Kidney (tissue), 14 donors: ENCODE measurements around the gene ARV1. TPM values are rescaled to one million over a fixed set of nuclear protein-coding genes. Genes with fewer than 3 reads are reported as not detected.

Source experiments
- DNase-seq, 5 donors: peaks; one replicate each; pipeline ENCODE4 v3.0.0-alpha.2; 2013 to 2020
- FAIRE-seq: peaks from 2 replicates; lab custom pipeline; 2012; peaks lifted over from hg19 to GRCh38; lab: Jason Lieb, UNC
- H3K27ac ChIP-seq, 2 donors: one replicate each; pipeline ENCODE4 v1.7.0; 2013; ENCODE audit warnings: low read depth in 2 of 2, low read length in 2 of 2, inconsistent platforms in 1 of 2
- H3K27me3 ChIP-seq: one replicate; pipeline ENCODE4 v1.7.1; 2013; ENCODE audit warnings: low read length, inconsistent platforms; ENCODE audit not compliant: control insufficient read depth, insufficient read depth
- H3K36me3 ChIP-seq, 3 donors: one replicate each; pipeline versions ENCODE4 v1.7.0 to v1.7.1; 2013; ENCODE audit warnings: low read length in 3 of 3, control low read depth in 1 of 3, inconsistent platforms in 1 of 3; ENCODE audit not compliant: insufficient read depth in 3 of 3, control insufficient read depth in 2 of 3
- H3K4me1 ChIP-seq, 3 donors: one replicate each; pipeline versions ENCODE4 v1.7.0 to v1.7.1; 2013; ENCODE audit warnings: low read length in 3 of 3, inconsistent platforms in 1 of 3, low read depth in 1 of 3; ENCODE audit not compliant: control insufficient read depth in 2 of 3, insufficient read depth in 2 of 3
- H3K4me3 ChIP-seq, 3 donors: one replicate each; pipeline versions ENCODE4 v1.7.0 to v1.8.1; 2013; ENCODE audit warnings: low read length in 3 of 3, control low read depth in 1 of 3, inconsistent platforms in 1 of 3
- H3K9ac ChIP-seq, 3 donors: one replicate each; pipeline versions ENCODE4 v1.7.0 to v1.7.1; 2013; ENCODE audit warnings: low read length in 3 of 3, control low read depth in 1 of 3, inconsistent platforms in 1 of 3
- H3K9me3 ChIP-seq, 3 donors: one replicate each; pipeline versions ENCODE4 v1.7.0 to v1.7.1; 2013; ENCODE audit warnings: low read length in 3 of 3, control low read depth in 1 of 3, inconsistent platforms in 1 of 3; ENCODE audit not compliant: control insufficient read depth in 2 of 3, insufficient read depth in 1 of 3
- CTCF ChIP-seq: IDR thresholded peaks from 3 replicates; pipeline ENCODE4 v1.5.1; 2012; ENCODE audit warnings: mild to moderate bottlenecking, moderate library complexity, borderline replicate concordance; ENCODE audit not compliant: insufficient read depth; ENCODE audit errors: extremely low read depth
- intact Hi-C: fragments of 100-400 bp; cut with DNase I; formaldehyde crosslinking; loops from one replicate; pipeline ENCODE4 v1.11.1; 2022
- polyA plus RNA-seq: library from polyadenylated mRNA; stranded (reverse); fragments of 350-450 nt; fragmentation: Illumina TruSeq; extraction: RNeasy Lipid Tissue Mini Kit (QIAGEN cat#74804); gene quantifications from one replicate; pipeline ENCODE4 v1.2.3, GENCODE V29; 2014; ENCODE audit warnings: low read depth, low replicate concordance; ENCODE audit not compliant: insufficient read depth
- total RNA-seq: library from RNA; stranded (reverse); fragmentation: NEBNext Ultra II Directional; extraction: Animal tissue kit (Norgen Biotek cat#: 25700); gene quantifications from one replicate; pipeline ENCODE4 v1.2.1, GENCODE V29; 2021
- donor health status: control.
- donor health status: control.
- donor health status: control.
- donor health status: control.
- donor health status: control.
- donor health status: DM: yes; HTN: yes; CAD: no.
- donor health status: Normal renal cell carcinoma (clear cell type).

ARV1 gene
- total and polyA plus RNA-seq, 2 donors from 2014 or later = 21.1 to 38.5 TPM

DNA sequence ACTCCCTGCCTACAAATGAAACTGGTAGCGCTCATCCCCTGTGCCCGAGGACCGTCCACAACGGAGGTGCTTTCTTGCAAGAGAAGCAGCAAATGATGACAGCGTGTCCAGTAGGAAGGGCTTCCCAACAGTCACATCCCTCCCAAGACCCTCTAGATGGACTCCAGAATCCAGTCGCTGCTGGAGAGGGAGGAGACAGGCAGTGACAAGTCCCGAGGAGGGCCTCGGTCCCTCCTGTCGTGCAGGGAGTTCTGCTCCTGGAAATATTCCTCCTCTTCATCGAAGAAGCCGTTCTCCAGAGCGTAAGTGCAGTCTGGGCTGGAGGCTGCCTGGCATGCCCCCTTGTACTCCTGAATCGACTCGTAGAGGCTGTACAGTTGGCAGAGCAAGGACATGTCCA, 40.8 kb downstream of the ARV1 start:
- Histone ChIP-seq H3K9me3 (no peaks in the 10 kb centered on the region), H3K4me3 (no peak overlapping the region), H3K9ac (no peak overlapping the region), H3K36me3 (peaks cover 0 to 2% (median 0%) of the 10 kb centered on the region in 3 donors), H3K4me1 (no peaks in the 10 kb centered on the region), H3K27me3 (no peaks in the 10 kb centered on the region), H3K27ac (no peak overlapping the region)
- no peak for DNase-seq
- FAIRE-seq = no peak
- TF ChIP-seq CTCF = no peak
- intact Hi-C loops = no loop called here

DNA sequence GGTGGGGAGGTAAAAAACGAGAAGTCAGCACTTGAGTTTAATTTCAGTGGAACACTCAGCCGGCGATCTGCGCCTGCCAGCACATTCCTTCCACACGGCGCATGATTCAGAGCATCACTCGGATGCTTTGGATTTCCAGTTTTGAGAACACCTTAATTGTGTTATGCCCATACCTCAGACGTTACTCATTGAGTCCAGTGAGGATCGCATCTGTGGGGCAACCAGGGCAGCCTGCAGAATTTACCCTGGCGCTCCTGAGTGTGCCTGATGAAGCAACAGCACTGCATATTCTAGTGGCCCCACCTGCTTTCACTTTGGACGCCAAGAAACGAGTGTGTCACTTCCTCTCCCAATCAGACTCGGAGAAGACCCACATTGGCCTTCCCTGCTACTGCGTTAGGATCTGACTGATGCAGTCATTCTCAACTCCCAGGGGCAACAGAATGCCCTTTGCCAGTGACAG, 41.3 kb downstream of the ARV1 start:
- H3K4me3 ChIP-seq = no peak overlapping the region

GRCh38 chr1:231020816-231021215, 41.9 kb downstream of the ARV1 start:
- no peak for FAIRE-seq

More for the DNA sequence above, 41.3 kb downstream of the ARV1 start:
- TF ChIP-seq CTCF = no peak
- Histone ChIP-seq H3K27ac (no peak overlapping the region), H3K36me3 (peaks cover 0 to 2% (median 0%) of the 10 kb centered on the region in 3 donors), H3K9me3 (no peaks in the 10 kb centered on the region), H3K4me1 (no peaks in the 10 kb centered on the region), H3K27me3 (no peaks in the 10 kb centered on the region), H3K9ac (no peak overlapping the region)
- intact Hi-C loops = no loop called here
- DNase-seq (no peak), FAIRE-seq (no peak)

More at GRCh38 chr1:231020816-231021215, 41.9 kb downstream of the ARV1 start:
- H3K4me3 ChIP-seq = no peak overlapping the region
- no peak overlapping the region for H3K9ac ChIP-seq
- no peak for TF ChIP-seq CTCF
- H3K27me3 ChIP-seq = no peaks in the 10 kb centered on the region
- intact Hi-C loops = no loop called here
- peak in 1 of 5 donors; percentile 14 for DNase-seq
- H3K27ac ChIP-seq = no peak overlapping the region
- peaks cover 0 to 2% (median 0%) of the 10 kb centered on the region in 3 donors for H3K36me3 ChIP-seq
- no peaks in the 10 kb centered on the region for H3K4me1 ChIP-seq
- no peaks in the 10 kb centered on the region for H3K9me3 ChIP-seq
